ENCODE measurements around the gene RBMS1.

GRCh38 chr2:160333324-160334027 is 160.1 kb downstream of the RBMS1 start:
- TF ChIP-seq CTCF (IDR thresholded peaks at IDR 0.05; ENCODE audit: low read depth, low read length): no peak
- no peak for TF ChIP-seq EZH2phosphoT487 (IDR thresholded peaks at IDR 0.05; ENCODE audit: low read depth)

All from OCI-LY3 (cell line).